Stimulated activated CD4-positive, alpha-beta T cell treated with anti-CD3 and anti-CD28 coated beads, Interleukin-12 subunit alpha, Interleukin-12 subunit beta, amount 100 ng/mL, for 4 hours (primary cell): ENCODE measurements around the gene MAGEA1.
"Not testable (repeated sequence)": the region's sequence is repeated elsewhere in the genome, so short reads cannot be mapped to it uniquely, and the experiment has no call there.

Experiments
- DNase-seq: peaks from one replicate; pipeline ENCODE4 v3.0.0-alpha.2; 2020

MAGEA1 gene

GRCh38 chrX:153179131-153179530 lies at the start of gene MAGEA1:
Gene MAGEA1 (plus strand): TSS chrX:153179284. CDS start chrX:153182390, 3,106 bp downstream.
- no peak for DNase-seq

DNA sequence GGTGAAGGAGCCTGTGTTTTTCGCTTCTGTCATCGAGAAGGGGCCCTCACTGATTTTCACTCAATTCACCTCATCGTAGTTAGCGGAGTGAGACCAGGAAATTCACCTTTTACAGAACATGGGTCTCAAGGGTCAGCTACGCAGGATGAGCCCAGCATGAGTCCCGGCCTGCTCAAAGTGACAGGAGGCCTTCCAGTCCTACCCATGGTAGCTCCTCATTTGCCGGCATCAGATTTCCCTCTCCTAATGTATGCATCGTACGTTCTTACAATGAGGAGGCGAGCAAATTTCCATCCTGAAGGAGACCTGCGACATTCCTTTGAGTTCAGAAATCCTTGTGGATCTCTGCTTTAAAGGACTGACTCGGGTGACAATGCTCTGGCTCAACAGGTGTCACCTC lies 46.2 kb upstream of the MAGEA1 start:
- DNase-seq: not testable (repeated sequence)

- DNase-seq: not testable (repeated sequence)
Measured at GRCh38 chrX:153139074-153139473, 40.0 kb upstream of the MAGEA1 start.

DNA sequence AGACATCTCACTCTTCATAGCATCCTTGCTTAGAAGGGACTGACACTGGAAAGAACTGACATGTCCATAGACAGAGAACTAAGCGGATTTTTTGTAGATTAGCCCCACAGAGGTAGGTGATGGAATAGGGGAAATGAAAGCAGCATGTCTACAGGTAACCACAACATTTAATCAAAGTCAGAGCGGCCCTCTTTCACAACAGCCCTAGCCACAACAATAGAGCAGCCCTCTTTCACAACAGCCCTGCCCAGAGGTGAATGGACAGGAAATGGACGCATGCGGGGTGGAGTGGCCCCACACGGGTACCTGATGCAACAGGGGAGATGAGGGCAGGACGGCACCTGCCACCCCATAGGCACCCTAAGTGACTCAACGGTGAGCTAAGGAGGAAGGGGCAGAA lies 32.8 kb upstream of the MAGEA1 start:
- DNase-seq: not testable (repeated sequence)

DNA sequence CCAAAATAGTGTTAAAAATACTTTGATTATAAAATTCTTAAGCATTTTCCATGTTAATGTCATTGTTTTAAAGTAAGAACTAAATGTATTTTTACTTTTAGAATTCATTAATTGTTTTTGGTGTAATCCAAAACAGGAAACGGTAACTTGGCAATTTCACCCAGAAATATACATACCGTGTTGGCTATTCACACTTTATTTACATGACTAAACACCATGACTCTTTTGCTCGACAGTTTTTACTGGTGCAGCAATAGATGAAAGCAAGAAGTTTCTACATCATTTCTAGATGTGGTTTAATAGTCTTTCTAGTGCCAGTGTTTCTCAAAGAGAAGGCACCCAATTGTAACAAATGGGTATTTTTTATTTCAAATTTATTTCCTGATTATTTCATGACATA lies 25.6 kb upstream of the MAGEA1 start:
- no peak for DNase-seq

GRCh38 chrX:153157450-153157849 lies 21.6 kb upstream of the MAGEA1 start:
- DNase-seq: no peak

DNA sequence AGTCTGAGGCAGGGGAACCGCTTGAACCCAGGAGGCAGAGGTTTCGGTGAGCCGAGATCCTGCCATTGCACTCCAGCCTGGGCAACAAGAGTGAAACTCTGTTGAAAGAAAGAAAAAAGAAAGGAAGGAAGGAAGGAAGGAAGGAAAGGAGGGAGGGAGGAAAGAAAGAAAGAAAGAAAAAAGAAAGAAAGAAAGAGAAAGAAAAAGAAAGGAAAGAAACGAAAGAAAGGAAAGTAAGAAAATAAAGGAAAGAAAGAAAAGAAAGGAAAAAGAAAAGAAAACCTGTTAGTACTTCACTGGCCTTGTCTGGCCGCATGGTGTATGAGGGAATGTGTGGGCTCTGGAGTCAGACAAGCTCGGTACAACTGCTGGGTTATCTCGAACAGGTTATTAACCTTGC lies 20.8 kb upstream of the MAGEA1 start:
- DNase-seq: no peak

- no peak for DNase-seq
Measured at GRCh38 chrX:153161952-153162351, 17.1 kb upstream of the MAGEA1 start.

GRCh38 chrX:153164733-153165132 lies 14.4 kb upstream of the MAGEA1 start:
- DNase-seq: no peak

DNA sequence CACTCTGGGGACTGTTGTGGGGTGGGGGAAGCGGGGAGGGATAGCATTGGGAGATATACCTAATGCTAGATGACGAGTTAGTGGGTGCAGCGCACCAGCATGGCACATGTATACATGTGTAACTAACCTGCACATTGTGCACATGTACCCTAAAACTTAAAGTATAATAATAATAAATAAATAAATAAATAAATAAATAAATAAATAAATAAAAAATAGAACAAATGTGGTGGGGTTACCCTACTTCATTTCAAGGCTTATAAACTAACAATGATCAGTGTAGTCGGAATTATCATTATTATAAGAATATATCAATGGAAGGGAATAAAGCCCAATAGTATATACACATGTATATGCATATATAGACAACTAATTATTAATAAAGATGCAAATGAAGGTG lies 10.7 kb upstream of the MAGEA1 start:
- DNase-seq: not testable (repeated sequence)

DNA sequence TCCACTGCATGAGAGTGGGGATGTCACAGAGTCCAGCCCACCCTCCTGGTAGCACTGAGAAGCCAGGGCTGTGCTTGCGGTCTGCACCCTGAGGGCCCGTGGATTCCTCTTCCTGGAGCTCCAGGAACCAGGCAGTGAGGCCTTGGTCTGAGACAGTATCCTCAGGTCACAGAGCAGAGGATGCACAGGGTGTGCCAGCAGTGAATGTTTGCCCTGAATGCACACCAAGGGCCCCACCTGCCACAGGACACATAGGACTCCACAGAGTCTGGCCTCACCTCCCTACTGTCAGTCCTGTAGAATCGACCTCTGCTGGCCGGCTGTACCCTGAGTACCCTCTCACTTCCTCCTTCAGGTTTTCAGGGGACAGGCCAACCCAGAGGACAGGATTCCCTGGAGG lies 2.7 kb downstream of the MAGEA1 start:
- DNase-seq: no peak

DNA sequence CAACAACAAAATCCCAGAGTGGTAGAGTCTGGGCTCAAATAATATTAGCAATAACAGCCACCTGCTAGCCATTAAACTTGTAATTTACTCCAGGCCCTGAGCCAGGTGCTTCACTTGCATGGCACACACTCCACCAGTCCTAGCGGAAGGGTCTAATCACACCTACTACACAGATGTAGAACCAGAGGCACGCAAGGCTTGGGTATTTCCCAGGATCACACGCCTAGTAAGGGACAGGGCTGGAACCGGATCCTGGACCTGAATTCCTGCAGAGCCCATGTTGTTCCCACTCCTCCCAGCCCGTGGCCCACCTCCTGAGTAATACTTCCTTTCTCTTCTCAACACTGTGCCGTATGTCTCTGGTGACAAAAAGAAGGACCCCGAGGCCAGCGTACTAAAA lies 5.7 kb downstream of the MAGEA1 start:
- no peak for DNase-seq

DNA sequence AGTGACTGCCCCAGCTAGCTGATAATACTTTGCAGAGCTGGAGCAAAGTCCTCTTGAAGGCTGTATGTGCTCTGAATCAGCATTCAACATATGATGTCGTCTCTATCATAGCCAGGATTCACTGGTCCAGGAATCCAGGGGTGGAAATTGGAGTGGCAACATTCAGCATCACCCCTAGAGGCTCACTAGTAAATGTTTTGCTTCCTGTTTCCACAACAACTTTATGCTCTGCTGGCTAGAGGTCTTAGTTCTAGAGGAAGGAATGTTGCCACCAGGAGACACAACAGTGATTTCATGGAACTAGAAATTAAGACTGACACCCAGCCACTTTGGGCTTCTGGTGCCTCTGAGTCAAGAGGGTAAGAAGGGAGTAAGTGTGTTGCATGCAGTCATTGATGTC lies 11.3 kb downstream of the MAGEA1 start:
- no peak for DNase-seq

DNA sequence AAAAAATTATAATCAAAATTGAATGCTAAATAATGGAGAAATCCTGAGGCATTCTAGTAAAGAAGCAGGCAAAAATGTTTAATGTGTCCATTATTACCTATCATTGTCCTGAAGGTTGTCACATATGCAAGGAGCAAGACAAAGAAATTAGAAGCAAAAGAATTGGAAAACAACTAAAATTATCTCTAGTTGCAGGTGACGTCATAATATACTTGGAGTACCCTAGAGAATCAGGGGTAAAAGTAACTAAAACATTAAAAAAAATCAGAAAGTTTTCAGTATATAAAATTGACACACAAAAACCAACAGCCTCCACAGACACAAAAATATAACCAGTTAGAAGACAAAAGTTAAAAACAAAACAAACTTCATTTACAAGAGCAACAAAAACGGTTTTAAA lies 21.4 kb downstream of the MAGEA1 start:
- no peak for DNase-seq

DNA sequence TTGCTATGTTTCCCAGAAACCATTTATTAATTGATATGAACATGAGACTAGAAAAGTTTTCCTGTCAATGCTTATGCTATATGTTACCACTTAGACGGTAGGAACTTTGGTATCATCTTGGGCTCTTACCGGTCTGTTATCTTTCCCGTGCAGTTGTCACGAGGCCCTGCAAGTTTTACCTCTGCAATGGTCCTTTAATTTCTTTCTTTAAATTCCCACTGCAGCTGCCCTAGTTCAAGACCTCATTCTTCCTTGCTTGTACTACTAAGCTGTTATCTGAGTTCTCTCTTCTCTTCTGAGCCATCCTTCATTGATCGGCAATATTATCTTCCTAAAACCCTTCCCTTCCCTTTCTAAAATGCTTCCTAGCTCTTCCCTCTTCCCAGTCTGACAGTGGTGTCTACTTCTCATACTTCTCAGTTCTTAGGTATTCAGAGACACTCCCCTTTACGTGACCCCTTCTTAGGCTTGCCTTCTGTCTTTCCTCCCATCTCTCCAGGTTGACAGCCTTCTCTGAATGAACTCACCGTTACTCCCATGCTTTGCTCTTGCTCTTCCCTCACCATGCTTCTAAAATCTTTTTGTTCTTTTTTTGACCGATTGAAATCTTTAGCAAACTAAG lies 27.5 kb downstream of the MAGEA1 start:
- no peak for DNase-seq

DNA sequence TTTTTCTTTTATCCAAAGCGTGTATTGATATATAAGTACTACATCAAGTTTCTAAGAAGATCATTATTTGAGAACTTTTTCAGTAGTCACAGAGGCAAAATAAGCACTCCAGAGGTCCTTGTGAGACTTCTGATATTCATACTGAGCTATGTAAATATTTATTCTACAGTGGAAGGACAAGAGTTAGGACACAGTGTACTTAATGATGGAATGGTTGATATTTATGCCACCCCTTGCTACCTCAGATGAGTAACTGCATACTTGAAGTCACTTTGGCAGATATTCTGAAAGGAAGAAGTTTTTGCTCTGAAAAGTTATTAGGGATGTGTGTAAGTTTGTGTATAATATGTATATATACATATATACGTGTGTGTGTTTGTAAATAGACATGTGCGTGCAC lies 30.3 kb downstream of the MAGEA1 start:
- DNase-seq: no peak

- no peak for DNase-seq
Measured at GRCh38 chrX:153214934-153215333, 35.9 kb downstream of the MAGEA1 start.

- no peak for DNase-seq
Measured at GRCh38 chrX:153216926-153217325, 37.8 kb downstream of the MAGEA1 start.

- no peak for DNase-seq
Measured at GRCh38 chrX:153225438-153226098, 46.5 kb downstream of the MAGEA1 start.

GRCh38 chrX:153226344-153227185 lies 47.5 kb downstream of the MAGEA1 start:
- no peak for DNase-seq
